HepG2 (cell line): ENCODE results near the gene LLGL2. TPM values are rescaled to one million over a fixed set of nuclear protein-coding genes. Genes with fewer than 3 reads are reported as not detected.

Experiments
- ARNTL ChIP-seq: sonication (generic); formaldehyde crosslinking; IDR thresholded peaks from 2 replicates; pipeline ENCODE4 v1.4.0; 2020; ENCODE audit warnings: mild to moderate bottlenecking, missing genetic modification reagents
- BHLHE40 ChIP-seq: IDR thresholded peaks from 2 replicates; pipeline ENCODE4 v1.6.1; 2011; ENCODE audit warnings: low read length, improper control_type of control experiment
- CSRNP1 ChIP-seq: sonication (generic); formaldehyde crosslinking; IDR thresholded peaks from 2 replicates; pipeline ENCODE4 v1.8.1; 2023; ENCODE audit warnings: mild to moderate bottlenecking, missing genetic modification reagents
- ELF1 ChIP-seq: sonication (generic); formaldehyde crosslinking; IDR thresholded peaks from 2 replicates; pipeline ENCODE4 v1.4.0; 2020; ENCODE audit warnings: missing genetic modification reagents
- ETV5 ChIP-seq: IDR thresholded peaks from 2 replicates; pipeline ENCODE4 v1.6.1; 2018; ENCODE audit warnings: missing biosample characterization, missing genetic modification reagents, inconsistent platforms, borderline replicate concordance
- HNRNPUL1 ChIP-seq: fragments of 200-400 bp; formaldehyde crosslinking; IDR thresholded peaks from 2 replicates; pipeline ENCODE4 v1.6.1; 2017; ENCODE audit warnings: low read depth, mild to moderate bottlenecking, low read length, moderate library complexity
- HOXA5 ChIP-seq: sonication (generic); formaldehyde crosslinking; IDR thresholded peaks from 2 replicates; pipeline ENCODE4 v1.4.0; 2020; ENCODE audit warnings: missing genetic modification reagents
- KLF16 ChIP-seq, 2 experiments: sonication (generic) in 1 of 2; formaldehyde crosslinking in 1 of 2; IDR thresholded peaks; 2 replicates each; pipeline versions ENCODE4 v1.6.1 to v1.8.0; 2016 to 2023; ENCODE audit warnings: missing genetic modification reagents in 2 of 2, missing compliant biosample characterization in 1 of 2
- NR2F2 ChIP-seq: IDR thresholded peaks from 2 replicates; pipeline ENCODE4 v1.6.1; 2012; ENCODE audit warnings: low read depth, inconsistent platforms, borderline replicate concordance
- PHF21A ChIP-seq: sonication (generic); formaldehyde crosslinking; IDR thresholded peaks from 2 replicates; pipeline ENCODE4 v1.5.0; 2020; ENCODE audit warnings: mild to moderate bottlenecking, missing genetic modification reagents
- RFX5 ChIP-seq: IDR thresholded peaks from 2 replicates; pipeline ENCODE4 v1.6.1; 2011; ENCODE audit warnings: low read depth, low read length, improper control_type of control experiment
- RNF2 ChIP-seq: fragments of 450-650 bp; conservative IDR thresholded peaks from 2 replicates; pipeline ENCODE4 v1.6.1; 2016; ENCODE audit warnings: low read depth
- SCMH1 ChIP-seq: sonication (generic); formaldehyde crosslinking; IDR thresholded peaks from 2 replicates; pipeline ENCODE4 v1.9.0; 2021; ENCODE audit warnings: missing genetic modification reagents, mild to moderate bottlenecking, borderline replicate concordance
- SETDB1 ChIP-seq: sonication (generic); formaldehyde crosslinking; IDR thresholded peaks from 2 replicates; pipeline ENCODE4 v1.5.1; 2020; ENCODE audit warnings: missing genetic modification reagents, mild to moderate bottlenecking, borderline replicate concordance
- ZBTB7A ChIP-seq: sonication (generic); formaldehyde crosslinking; IDR thresholded peaks from 2 replicates; pipeline ENCODE4 v1.8.0; 2022; ENCODE audit warnings: mild to moderate bottlenecking, missing genetic modification reagents
- ZNF138 ChIP-seq: sonication (generic); formaldehyde crosslinking; IDR thresholded peaks from 2 replicates; pipeline ENCODE4 v1.5.0; 2020; ENCODE audit warnings: mild to moderate bottlenecking, low read depth, missing genetic modification reagents
- ZNF557 ChIP-seq: sonication (generic); formaldehyde crosslinking; IDR thresholded peaks from 2 replicates; pipeline ENCODE4 v1.4.0; 2020; ENCODE audit warnings: missing genetic modification reagents
- ZNF781 ChIP-seq: sonication (generic); formaldehyde crosslinking; IDR thresholded peaks from 2 replicates; pipeline ENCODE4 v1.5.1; 2020; ENCODE audit warnings: borderline replicate concordance, mild to moderate bottlenecking, missing genetic modification reagents; ENCODE audit errors: not compliant biosample characterization
- polyA plus RNA-seq, 8 experiments: library from polyadenylated mRNA; depleted of rRNA in 3 of 8; stranded (reverse) in 7 of 8; unstranded in 1 of 8; fragments of >200 nt; fragmentation: Illumina TruSeq in 4 of 8; extraction: Trizol in 4 of 8; gene quantifications; 2 replicates each; pipeline versions ENCODE4 v1.2.1 to v1.2.3, GENCODE V29; 2011 to 2016; ENCODE audit warnings: low read depth in 4 of 8, missing spikeins in 1 of 8, mixed read lengths in 1 of 8; ENCODE audit not compliant: insufficient read depth in 1 of 8
- total RNA-seq, 5 experiments: library from RNA; depleted of rRNA; stranded (reverse); fragments of >200 nt; fragmentation: Illumina TruSeq; extraction: Trizol; gene quantifications; 2 replicates each; pipeline ENCODE4 v1.2.3, GENCODE V29; 2016; ENCODE audit warnings: low read depth in 1 of 5
- TF ChIP-seq, protein P1 (sequence below): sonication (generic); formaldehyde crosslinking; IDR thresholded peaks from 2 replicates; pipeline ENCODE4 v1.5.0; 2020; ENCODE audit warnings: mild to moderate bottlenecking, missing genetic modification reagents
- TF ChIP-seq, protein P2 (sequence below): sonication (generic); formaldehyde crosslinking; IDR thresholded peaks from 2 replicates; pipeline ENCODE4 v1.5.1; 2020; ENCODE audit warnings: missing genetic modification reagents, mild to moderate bottlenecking, borderline replicate concordance
- TF ChIP-seq, protein P3 (sequence below): sonication (generic); formaldehyde crosslinking; IDR thresholded peaks from 2 replicates; pipeline ENCODE4 v1.4.0; 2020; ENCODE audit warnings: mild to moderate bottlenecking, missing genetic modification reagents, borderline replicate concordance
- TF ChIP-seq, protein P4 (sequence below): IDR thresholded peaks from 2 replicates; pipeline ENCODE4 v1.6.1; 2016; ENCODE audit warnings: missing genetic modification reagents, missing compliant biosample characterization

Gene LLGL2
- total and polyA plus RNA-seq, 2 of the 13 experiments (the other 11 are each of a cell fraction or from before 2014, with no cell fraction given) = 83.0 to 86.7 TPM

GRCh38 chr17:75511610-75512575 lies 13.6 kb upstream of the LLGL2 start (continued):
- TF ChIP-seq BHLHE40 (no peak), NR2F2 (peak; percentile 69; the same call in 1 of the 2 replicates), RNF2 (no peak), HOXA5 (CRISPR knock-in tag) (peak; percentile 81; the same call in 1 of the 2 replicates), RFX5 (no peak), SCMH1 (CRISPR knock-in tag) (no peak), ELF1 (CRISPR knock-in tag) (peak; percentile 58), ARNTL (CRISPR knock-in tag) (no peak; the same call in none of the 2 replicates), PHF21A (CRISPR knock-in tag) (peak; percentile 88), KLF16 (CRISPR knock-in tag; IDR thresholded peaks at IDR 0.05) (peak in 1 of 2 experiments; percentile 86; a peak in 2 of 4 replicates), CSRNP1 (CRISPR knock-in tag) (peak; percentile 89), SETDB1 (CRISPR knock-in tag) (no peak), ETV5 (CRISPR knock-in tag) (peak; percentile 36; the same call in 1 of the 2 replicates), ZNF781 (peak; percentile 88), ZNF557 (0 out of 2 replicates have a peak, but pooled peaks have one; percentile 50), ZBTB7A (peak; percentile 91; the same call in 1 of the 2 replicates), ZNF138 (0 out of 2 replicates have a peak, but pooled peaks have one; percentile 18), HNRNPUL1 (no peak)
- TF ChIP-seq, protein P1, sequence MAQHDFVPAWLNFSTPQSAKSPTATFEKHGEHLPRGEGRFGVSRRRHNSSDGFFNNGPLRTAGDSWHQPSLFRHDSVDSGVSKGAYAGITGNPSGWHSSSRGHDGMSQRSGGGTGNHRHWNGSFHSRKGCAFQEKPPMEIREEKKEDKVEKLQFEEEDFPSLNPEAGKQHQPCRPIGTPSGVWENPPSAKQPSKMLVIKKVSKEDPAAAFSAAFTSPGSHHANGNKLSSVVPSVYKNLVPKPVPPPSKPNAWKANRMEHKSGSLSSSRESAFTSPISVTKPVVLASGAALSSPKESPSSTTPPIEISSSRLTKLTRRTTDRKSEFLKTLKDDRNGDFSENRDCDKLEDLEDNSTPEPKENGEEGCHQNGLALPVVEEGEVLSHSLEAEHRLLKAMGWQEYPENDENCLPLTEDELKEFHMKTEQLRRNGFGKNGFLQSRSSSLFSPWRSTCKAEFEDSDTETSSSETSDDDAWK (CRISPR knock-in tag) = no peak
- TF ChIP-seq, protein P2, sequence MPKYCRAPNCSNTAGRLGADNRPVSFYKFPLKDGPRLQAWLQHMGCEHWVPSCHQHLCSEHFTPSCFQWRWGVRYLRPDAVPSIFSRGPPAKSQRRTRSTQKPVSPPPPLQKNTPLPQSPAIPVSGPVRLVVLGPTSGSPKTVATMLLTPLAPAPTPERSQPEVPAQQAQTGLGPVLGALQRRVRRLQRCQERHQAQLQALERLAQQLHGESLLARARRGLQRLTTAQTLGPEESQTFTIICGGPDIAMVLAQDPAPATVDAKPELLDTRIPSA (CRISPR knock-in tag) = no peak; the same call in 1 of the 2 replicates
- TF ChIP-seq, protein P3, sequence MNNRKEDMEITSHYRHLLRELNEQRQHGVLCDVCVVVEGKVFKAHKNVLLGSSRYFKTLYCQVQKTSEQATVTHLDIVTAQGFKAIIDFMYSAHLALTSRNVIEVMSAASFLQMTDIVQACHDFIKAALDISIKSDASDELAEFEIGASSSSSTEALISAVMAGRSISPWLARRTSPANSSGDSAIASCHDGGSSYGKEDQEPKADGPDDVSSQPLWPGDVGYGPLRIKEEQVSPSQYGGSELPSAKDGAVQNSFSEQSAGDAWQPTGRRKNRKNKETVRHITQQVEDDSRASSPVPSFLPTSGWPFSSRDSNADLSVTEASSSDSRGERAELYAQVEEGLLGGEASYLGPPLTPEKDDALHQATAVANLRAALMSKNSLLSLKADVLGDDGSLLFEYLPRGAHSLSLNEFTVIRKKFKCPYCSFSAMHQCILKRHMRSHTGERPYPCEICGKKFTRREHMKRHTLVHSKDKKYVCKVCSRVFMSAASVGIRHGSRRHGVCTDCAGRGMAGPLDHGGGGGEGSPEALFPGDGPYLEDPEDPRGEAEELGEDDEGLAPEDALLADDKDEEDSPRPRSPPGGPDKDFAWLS (CRISPR knock-in tag) = no peak
- TF ChIP-seq, protein P4, sequence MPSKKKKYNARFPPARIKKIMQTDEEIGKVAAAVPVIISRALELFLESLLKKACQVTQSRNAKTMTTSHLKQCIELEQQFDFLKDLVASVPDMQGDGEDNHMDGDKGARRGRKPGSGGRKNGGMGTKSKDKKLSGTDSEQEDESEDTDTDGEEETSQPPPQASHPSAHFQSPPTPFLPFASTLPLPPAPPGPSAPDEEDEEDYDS (CRISPR knock-in tag) = peak; percentile 63
